ENCODE data around the gene TRIO.

Gene TRIO

GRCh38 chr5:14242871-14243383, 99.8 kb downstream of the TRIO start:
- H3K4me3 ChIP-seq (ENCODE audit: low read depth, low read length): no peak overlapping the region
- no peak overlapping the region for H3K4me2 ChIP-seq (ENCODE audit: low read length)
- H3K27ac ChIP-seq: no peak overlapping the region
- H3K9ac ChIP-seq: no peak overlapping the region
- H3K27me3 ChIP-seq (ENCODE audit: control insufficient read depth, insufficient read depth, low read length): no peaks in the 10 kb centered on the region
- H2AFZ ChIP-seq: no peak overlapping the region
- peaks cover 20% of the 10 kb centered on the region for H3K79me2 ChIP-seq
- H3K36me3 ChIP-seq (ENCODE audit: control insufficient read depth, insufficient read depth, low read length): no peaks in the 10 kb centered on the region
- no peaks in the 10 kb centered on the region for H3K4me1 ChIP-seq
- H3K9me3 ChIP-seq (ENCODE audit: control insufficient read depth, low read length): no peaks in the 10 kb centered on the region
- no peak for TF ChIP-seq CTCF (IDR thresholded peaks at IDR 0.05)

DNA sequence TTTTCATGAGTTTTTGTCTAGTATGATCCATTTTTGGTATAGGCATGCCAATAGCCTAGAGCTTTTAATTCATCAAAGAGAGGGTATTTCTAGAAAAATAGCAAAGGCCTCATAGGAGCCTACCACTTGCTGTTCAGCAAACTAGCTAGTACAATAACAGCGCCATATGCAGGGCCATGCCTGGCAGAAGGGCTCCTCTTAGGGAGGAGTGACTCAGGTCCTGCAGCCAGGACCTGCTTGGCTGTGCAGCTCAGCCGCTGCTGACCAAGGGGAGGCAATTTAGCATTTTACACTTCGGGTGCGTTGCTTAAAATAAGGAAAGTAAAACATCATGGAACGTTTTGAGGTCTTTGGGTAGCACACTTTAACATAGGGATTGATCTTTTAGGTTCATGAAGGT, 100.6 kb downstream of the TRIO start:
- no peaks in the 10 kb centered on the region for H3K27me3 ChIP-seq (ENCODE audit: control insufficient read depth, insufficient read depth, low read length)
- no peak overlapping the region for H3K4me3 ChIP-seq (ENCODE audit: low read depth, low read length)
- no peak for TF ChIP-seq CTCF (IDR thresholded peaks at IDR 0.05)
- peaks cover 27% of the 10 kb centered on the region for H3K79me2 ChIP-seq
- H2AFZ ChIP-seq: no peak overlapping the region
- H3K4me1 ChIP-seq: no peaks in the 10 kb centered on the region
- no peak overlapping the region for H3K27ac ChIP-seq
- no peak overlapping the region for H3K4me2 ChIP-seq (ENCODE audit: low read length)
- H3K9ac ChIP-seq: no peak overlapping the region
- H3K9me3 ChIP-seq (ENCODE audit: control insufficient read depth, low read length): no peaks in the 10 kb centered on the region
- no peaks in the 10 kb centered on the region for H3K36me3 ChIP-seq (ENCODE audit: control insufficient read depth, insufficient read depth, low read length)

- no peak overlapping the region for H3K9ac ChIP-seq
- TF ChIP-seq CTCF (IDR thresholded peaks at IDR 0.05): no peak
Observed at GRCh38 chr5:14244721-14245120, 101.6 kb downstream of the TRIO start.

GRCh38 chr5:14245132-14245925, 102.2 kb downstream of the TRIO start:
- H3K4me3 ChIP-seq (ENCODE audit: low read depth, low read length): no peak overlapping the region
- H3K79me2 ChIP-seq: peaks cover 32% of the 10 kb centered on the region
- no peaks in the 10 kb centered on the region for H3K9me3 ChIP-seq (ENCODE audit: control insufficient read depth, low read length)
- H3K9ac ChIP-seq: no peak overlapping the region
- no peaks in the 10 kb centered on the region for H3K4me1 ChIP-seq
- no peaks in the 10 kb centered on the region for H3K36me3 ChIP-seq (ENCODE audit: control insufficient read depth, insufficient read depth, low read length)
- TF ChIP-seq CTCF (IDR thresholded peaks at IDR 0.05): no peak
- peak overlapping the region; percentile 19 for H3K4me2 ChIP-seq (ENCODE audit: low read length)
- H3K27me3 ChIP-seq (ENCODE audit: control insufficient read depth, insufficient read depth, low read length): no peaks in the 10 kb centered on the region
- H3K27ac ChIP-seq: no peak overlapping the region
- H2AFZ ChIP-seq: no peak overlapping the region

More at GRCh38 chr5:14244721-14245120, 101.6 kb downstream of the TRIO start:
- Histone ChIP-seq H3K4me3 (ENCODE audit: low read depth, low read length) (no peak overlapping the region), H3K27ac (no peak overlapping the region), H3K79me2 (peaks cover 32% of the 10 kb centered on the region), H3K9me3 (ENCODE audit: control insufficient read depth, low read length) (no peaks in the 10 kb centered on the region), H3K4me1 (no peaks in the 10 kb centered on the region), H3K27me3 (ENCODE audit: control insufficient read depth, insufficient read depth, low read length) (no peaks in the 10 kb centered on the region), H2AFZ (no peak overlapping the region), H3K36me3 (ENCODE audit: control insufficient read depth, insufficient read depth, low read length) (no peaks in the 10 kb centered on the region), H3K4me2 (ENCODE audit: low read length) (peak overlapping the region; percentile 16)
